Uterus (tissue), 4 donors: ENCODE results near the gene GNA12. TPM values are rescaled to one million over a fixed set of nuclear protein-coding genes. Genes with fewer than 3 reads are reported as not detected.
A peak's percentile ranks its signal among the peaks of the same experiment; 100 is the strongest.

Source experiments
- DNase-seq, 2 donors: peaks; one replicate each; pipeline ENCODE4 v3.0.0-alpha.2; 2019 to 2020
- H3K27ac ChIP-seq, 2 donors: fragments of 200-600 bp; sonication (generic); 1 replicate in 1 of 2; 2 replicates in 1 of 2; pipeline ENCODE4 v1.5.1; 2016 to 2018
- H3K27me3 ChIP-seq, 2 donors: fragments of 200-600 bp; sonication (generic); one replicate each; pipeline ENCODE4 v1.5.1; 2018 to 2019; ENCODE audit warnings: control low read depth in 1 of 2
- H3K36me3 ChIP-seq, 2 donors: fragments of 200-600 bp; sonication (generic); one replicate each; pipeline ENCODE4 v1.5.1; 2019; ENCODE audit warnings: control low read depth in 1 of 2
- H3K4me1 ChIP-seq, 2 donors: fragments of 200-600 bp; sonication (generic); one replicate each; pipeline ENCODE4 v1.5.1; 2018 to 2019; ENCODE audit warnings: control low read depth in 1 of 2
- H3K4me3 ChIP-seq, 2 donors: fragments of 200-600 bp; sonication (generic); 1 replicate in 1 of 2; 2 replicates in 1 of 2; pipeline ENCODE4 v1.5.1; 2018 to 2019; ENCODE audit warnings: mild to moderate bottlenecking in 1 of 2
- H3K9me3 ChIP-seq, 2 donors: fragments of 200-600 bp; sonication (generic); one replicate each; pipeline ENCODE4 v1.5.1; 2019; ENCODE audit warnings: control low read depth in 1 of 2
- CTCF ChIP-seq, 4 experiments: fragments of 200-600 bp in 2 of 4; fragments of 450-650 bp in 2 of 4; sonication (generic) in 2 of 4; IDR thresholded peaks; one replicate each; pipeline ENCODE4 v1.5.1; 2016 to 2019; ENCODE audit warnings: antibody characterized with exemption in 4 of 4, mild to moderate bottlenecking in 2 of 4, moderate library complexity in 1 of 4
- POLR2A ChIP-seq, 2 donors: fragments of 450-650 bp; IDR thresholded peaks; one replicate each; pipeline ENCODE4 v1.6.1; 2016; ENCODE audit warnings: antibody characterized with exemption in 2 of 2, mild to moderate bottlenecking in 1 of 2, moderate library complexity in 1 of 2
- intact Hi-C: fragments of 100-400 bp; cut with DNase I; formaldehyde crosslinking; loops from one replicate; pipeline ENCODE4 v1.15.1; 2023; ENCODE audit warnings: low total_unique reads
- total RNA-seq, 4 donors: library from RNA; depleted of rRNA in 3 of 4; stranded (reverse); fragments of >200 nt in 3 of 4; gene quantifications; one replicate each; pipeline versions ENCODE4 v1.1.0 to v1.2.4, GENCODE V29; 2014 to 2023
- donor health status: DM: yes; HTN: yes; CAD: no.

GNA12 gene
- total RNA-seq, 4 donors from 2014 or later: 20.5 to 109 (median 50.3) TPM

DNA sequence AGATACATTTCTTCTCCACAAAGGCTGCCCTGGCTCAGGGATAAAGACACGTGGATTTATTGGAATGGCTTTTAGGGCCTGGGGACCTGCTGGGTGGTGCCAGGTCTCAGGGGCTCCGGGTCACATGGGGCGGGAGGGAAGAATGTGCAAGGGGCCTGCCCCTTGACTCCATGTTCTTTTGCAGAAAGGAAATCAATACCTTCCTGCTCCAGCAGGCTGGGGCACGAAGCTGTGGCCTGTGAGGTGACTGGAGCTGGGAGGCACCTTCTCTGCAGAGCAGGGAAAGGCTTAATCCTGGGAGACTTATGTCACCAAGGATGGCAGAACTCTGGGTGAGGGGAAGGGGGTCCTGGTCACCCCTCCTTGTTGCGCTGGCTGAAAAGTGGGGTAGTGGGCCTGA, 42.3 kb upstream of the GNA12 start:
- no peak overlapping the region for H3K4me3 ChIP-seq
- H3K36me3 ChIP-seq: no peaks in the 10 kb centered on the region
- no peak overlapping the region for H3K27ac ChIP-seq
- no peaks in the 10 kb centered on the region for H3K4me1 ChIP-seq
- TF ChIP-seq POLR2A (IDR thresholded peaks at IDR 0.05) (no peak), CTCF (IDR thresholded peaks at IDR 0.05) (no peak)
- H3K27me3 ChIP-seq: no peaks in the 10 kb centered on the region
- no peaks in the 10 kb centered on the region for H3K9me3 ChIP-seq
- DNase-seq: no peak
- intact Hi-C loops: no loop called here

DNA sequence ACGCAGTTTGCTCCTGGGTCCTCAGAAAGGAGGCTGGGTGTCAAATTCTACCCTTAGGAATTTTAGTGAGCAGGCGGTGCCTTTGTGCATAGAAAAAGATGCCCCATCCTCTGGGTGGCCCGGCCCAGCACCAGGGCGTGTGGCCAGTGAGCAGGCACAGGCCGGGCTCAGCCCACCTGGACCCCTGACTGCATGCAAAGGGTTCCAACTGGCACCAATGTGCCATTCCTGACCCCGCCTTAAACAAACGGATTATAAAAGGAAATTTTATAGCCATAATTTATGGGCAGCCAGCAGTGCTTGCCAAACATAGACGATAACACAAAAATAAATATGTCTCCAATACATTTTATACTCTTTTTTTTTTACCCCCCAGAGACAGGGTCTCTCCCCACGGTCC, 40.1 kb upstream of the GNA12 start:
- H3K4me1 ChIP-seq: peaks cover 0 to 8% of the 10 kb centered on the region in 2 donors
- intact Hi-C loops: no loop called here
- H3K27me3 ChIP-seq: no peaks in the 10 kb centered on the region
- TF ChIP-seq POLR2A (IDR thresholded peaks at IDR 0.05) (no peak), CTCF (IDR thresholded peaks at IDR 0.05) (no peak)
- H3K9me3 ChIP-seq: no peaks in the 10 kb centered on the region
- no peak for DNase-seq
- no peak overlapping the region for H3K27ac ChIP-seq
- H3K4me3 ChIP-seq: no peak overlapping the region
- no peaks in the 10 kb centered on the region for H3K36me3 ChIP-seq

- Histone ChIP-seq H3K27me3 (no peaks in the 10 kb centered on the region), H3K9me3 (no peaks in the 10 kb centered on the region), H3K36me3 (no peaks in the 10 kb centered on the region), H3K27ac (no peak overlapping the region), H3K4me3 (no peak overlapping the region), H3K4me1 (peaks cover 0 to 8% of the 10 kb centered on the region in 2 donors)
- intact Hi-C loops: no loop called here
- no peak for DNase-seq
- no peak for TF ChIP-seq POLR2A (IDR thresholded peaks at IDR 0.05)
- TF ChIP-seq CTCF (IDR thresholded peaks at IDR 0.05): no peak
These were observed 39.0 kb upstream of the GNA12 start for GRCh38 chr7:2883101-2883500.

DNA sequence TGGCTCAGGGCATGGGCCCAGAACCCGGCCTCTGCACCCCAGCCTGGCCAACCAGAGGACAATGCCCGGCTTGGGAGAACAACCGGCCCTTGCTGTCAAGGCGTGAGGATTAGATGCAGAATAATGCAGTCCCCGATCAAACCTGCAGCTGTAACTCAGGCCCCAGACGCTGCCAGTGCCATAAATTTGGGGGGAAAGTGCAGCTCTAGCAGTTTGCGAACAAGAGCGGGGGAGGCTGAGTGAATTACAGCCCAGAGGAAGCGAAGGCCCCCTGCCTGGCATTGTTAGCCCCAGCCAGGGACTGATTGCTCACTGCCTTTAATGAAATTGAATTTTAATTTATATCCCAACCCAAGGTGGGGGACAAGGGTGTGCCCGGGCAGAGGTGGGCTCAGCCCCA, 38.0 kb upstream of the GNA12 start:
- Histone ChIP-seq H3K36me3 (no peaks in the 10 kb centered on the region), H3K27ac (peak overlapping the region in 1 of 2 donors; percentile 37), H3K4me1 (peaks cover 0 to 8% of the 10 kb centered on the region in 2 donors), H3K9me3 (no peaks in the 10 kb centered on the region), H3K4me3 (no peak overlapping the region), H3K27me3 (no peaks in the 10 kb centered on the region)
- no peak for TF ChIP-seq CTCF (IDR thresholded peaks at IDR 0.05)
- no peak for TF ChIP-seq POLR2A (IDR thresholded peaks at IDR 0.05)
- intact Hi-C loops: no loop called here
- DNase-seq: peak; percentile 28 to 33

DNA sequence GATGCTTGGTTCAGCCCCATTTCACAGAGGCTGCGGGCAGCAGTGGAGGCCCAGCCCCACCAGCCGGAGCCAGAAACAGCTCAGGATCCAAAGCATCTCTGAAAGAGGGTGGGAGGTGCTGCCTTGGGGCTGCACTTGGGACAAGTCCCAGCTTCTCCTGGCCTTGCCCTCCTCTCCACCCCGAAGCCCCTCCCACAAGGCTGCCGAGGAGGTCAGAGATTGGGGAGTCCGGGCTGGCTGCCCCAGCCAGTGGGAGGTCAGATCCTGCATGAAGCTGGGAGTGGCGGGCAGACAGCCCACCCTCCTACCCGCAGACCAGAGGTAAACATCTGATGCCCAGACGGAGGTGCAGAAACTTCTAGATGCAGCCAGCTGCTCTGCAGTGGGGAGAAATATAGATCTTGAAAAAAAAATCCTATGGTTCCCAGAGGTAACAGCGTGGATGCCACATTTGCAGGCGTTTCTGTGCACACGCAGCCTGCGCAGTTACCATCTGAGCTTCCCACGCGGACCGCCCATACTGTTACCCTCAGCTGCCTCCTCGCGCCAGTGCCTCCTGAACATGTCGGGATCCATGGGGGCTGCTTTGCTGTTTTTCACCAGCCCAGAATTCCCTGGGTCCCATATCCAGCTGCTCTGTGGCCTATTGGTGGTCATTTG, 36.9 kb upstream of the GNA12 start:
- Histone ChIP-seq H3K36me3 (no peaks in the 10 kb centered on the region), H3K4me3 (no peak overlapping the region), H3K9me3 (no peaks in the 10 kb centered on the region), H3K27ac (peak overlapping the region in 1 of 2 donors; percentile 21), H3K27me3 (no peaks in the 10 kb centered on the region), H3K4me1 (peaks cover 0 to 8% of the 10 kb centered on the region in 2 donors)
- TF ChIP-seq CTCF (IDR thresholded peaks at IDR 0.05): no peak
- no peak for TF ChIP-seq POLR2A (IDR thresholded peaks at IDR 0.05)
- DNase-seq: peak; percentile 39 to 41
- intact Hi-C loops: no loop called here
